Mesangial cell (primary cell): ENCODE measurements around the gene BAIAP3. TPM values are rescaled to one million over a fixed set of nuclear protein-coding genes. Genes with fewer than 3 reads are reported as not detected.

Source experiments
- total RNA-seq: library from RNA; depleted of rRNA; stranded (reverse); fragments of >200 nt; gene quantifications from 2 replicates; pipeline ENCODE4 v1.2.3, GENCODE V29; 2015

Gene BAIAP3
- total RNA-seq: 1.5 and 1.6 TPM in 2 replicates

DNA sequence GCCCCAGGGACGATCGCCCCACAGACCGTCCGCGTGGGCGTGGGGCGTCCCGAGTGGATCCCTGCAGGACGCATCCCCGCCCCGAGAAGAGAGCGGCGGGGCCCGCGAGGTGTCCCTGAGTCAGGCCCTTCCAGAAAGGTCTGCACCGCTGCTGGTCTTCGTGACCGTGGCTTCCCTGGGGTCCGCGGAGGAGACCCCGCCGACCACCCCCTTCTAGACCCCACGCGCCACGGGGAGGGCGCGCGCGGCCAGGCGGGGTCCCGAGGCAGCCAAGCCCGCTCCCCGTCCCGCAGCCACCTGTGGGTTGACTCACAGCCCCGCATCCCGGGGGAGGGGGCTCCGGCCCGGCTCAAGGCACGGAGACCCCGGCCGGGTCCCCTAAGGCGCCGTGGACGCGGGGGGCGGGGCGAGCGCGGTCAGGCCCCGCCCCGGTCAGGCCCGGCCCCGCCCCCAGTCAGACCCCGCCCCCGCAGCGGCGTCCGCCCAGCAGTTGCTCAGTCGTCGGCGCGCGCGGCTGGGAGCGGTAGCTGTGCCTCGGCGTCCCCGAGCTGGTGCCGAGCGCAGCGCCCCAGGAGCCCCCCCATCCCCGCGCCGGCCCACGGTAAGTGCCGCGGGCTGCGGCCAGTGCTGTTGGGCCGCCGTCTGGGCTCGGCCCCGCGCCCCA, at the start of gene BAIAP3:
Gene BAIAP3, plus strand, starts transcription at position 497 of the 664 bp plus-strand sequence. CDS start 4,905 bp downstream, outside the sequence.

GRCh38 chr16:1308977-1309885, 24.2 kb upstream of the BAIAP3 start, which contains the start of gene UBE2I:
UBE2I (plus strand) TSS chr16:1309636; CDS start chr16:1314031, 4,395 bp downstream.

DNA sequence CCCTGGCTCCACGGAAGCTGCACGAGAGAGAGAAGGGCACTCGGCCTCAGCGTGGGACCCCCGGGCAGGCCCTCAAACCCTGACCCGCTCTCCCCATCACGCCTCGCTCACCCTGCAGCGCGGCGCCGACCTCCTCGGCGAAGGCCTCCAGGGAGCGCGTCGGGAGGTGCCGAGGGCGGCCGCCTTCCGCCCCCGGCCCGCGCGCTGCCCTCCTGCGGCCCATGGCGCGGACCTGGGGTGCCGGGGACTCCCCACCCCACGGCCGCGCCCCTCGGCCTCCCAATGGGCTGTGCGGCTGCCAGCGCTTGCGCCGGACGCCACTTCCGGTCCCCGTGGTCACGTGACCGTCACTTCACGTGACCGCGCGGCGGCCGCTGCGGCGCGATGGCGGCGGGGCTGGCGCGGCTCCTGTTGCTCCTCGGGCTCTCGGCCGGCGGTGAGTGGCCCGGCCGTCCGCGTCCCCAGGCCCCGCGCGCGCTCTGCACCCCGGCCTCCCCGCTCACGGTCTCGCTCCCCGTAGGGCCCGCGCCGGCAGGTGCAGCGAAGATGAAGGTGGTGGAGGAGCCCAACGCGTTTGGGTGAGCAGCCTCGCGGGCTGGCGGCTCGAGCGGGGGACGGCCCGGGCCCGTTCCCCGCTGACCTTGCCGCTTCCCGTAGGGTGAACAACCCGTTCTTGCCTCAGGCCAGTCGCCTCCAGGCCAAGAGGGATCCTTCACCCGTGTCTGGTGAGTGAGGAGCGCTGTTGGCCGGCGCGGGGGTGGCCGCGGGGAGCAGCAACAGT, 18.3 kb downstream of the BAIAP3 start, which contains the start of the genes GNPTG and TSR3:
Gene GNPTG, plus strand, starts transcription at position 350 of the 781 bp plus-strand sequence. Its CDS starts 35 bp downstream, at position 385.
Gene TSR3, minus strand, starts transcription at position 297 of the 781 bp plus-strand sequence. Its CDS starts 74 bp downstream, at position 223.

Other genes starting within 250 kb of the BAIAP3 start
- gene C1QTNF8, start 237.4 kb upstream of the BAIAP3 start, total RNA-seq: not detected in 2 replicates
- gene CACNA1H, start 180.5 kb upstream of the BAIAP3 start, total RNA-seq: 3.7 and 36.5 TPM in 2 replicates
- not detected in 2 replicates for gene TPSG1, start 108.4 kb upstream of the BAIAP3 start, total RNA-seq
- not detected in 2 replicates for gene TPSB2, start 103.5 kb upstream of the BAIAP3 start, total RNA-seq
- not detected in 2 replicates for gene TPSAB1, start 92.9 kb upstream of the BAIAP3 start, total RNA-seq
- not detected in 2 replicates for gene TPSD1, start 77.6 kb upstream of the BAIAP3 start, total RNA-seq
- 76.8 and 145 TPM in 2 replicates for gene UBE2I, start 24.0 kb upstream of the BAIAP3 start, total RNA-seq
- 68.2 and 103 TPM in 2 replicates for gene TSR3, start 18.2 kb downstream of the BAIAP3 start, total RNA-seq
- gene GNPTG, start 18.3 kb downstream of the BAIAP3 start, total RNA-seq: 36.2 and 92.5 TPM in 2 replicates
- 9.6 and 13.7 TPM in 2 replicates for gene UNKL, start 81.1 kb downstream of the BAIAP3 start, total RNA-seq
- 16.6 and 18.3 TPM in 2 replicates for gene UQCC4, start 87.1 kb downstream of the BAIAP3 start, total RNA-seq
- gene PERCC1, start 97.4 kb downstream of the BAIAP3 start, total RNA-seq: not detected in 2 replicates
- gene CCDC154, start 110.9 kb downstream of the BAIAP3 start, total RNA-seq: 0.16 and 2.2 TPM in 2 replicates
- gene CLCN7, start 141.4 kb downstream of the BAIAP3 start, total RNA-seq: 90.0 and 174 TPM in 2 replicates
- gene PTX4, start 155.3 kb downstream of the BAIAP3 start, total RNA-seq: 0.13 TPM in 1 of 2 replicates, not detected in the other
- 20.4 and 41.7 TPM in 2 replicates for gene TELO2, start 159.7 kb downstream of the BAIAP3 start, total RNA-seq
- 1.6 and 4.4 TPM in 2 replicates for gene TMEM204, start 200.0 kb downstream of the BAIAP3 start, total RNA-seq